GM21825 (cell line): Measurements from ENCODE around the gene SYTL5.

Source experiments
- ATAC-seq: cut with Tn5 transposase; IDR thresholded peaks from one replicate; pipeline ENCODE4 v1.9.1; 2021; ENCODE audit warnings: mild to moderate bottlenecking, moderate library complexity; ENCODE audit not compliant: unreplicated experiment

SYTL5 gene

GRCh38 chrX:38138157-38138891 lies 132.0 kb downstream of the SYTL5 start:
- ATAC-seq = no peak

- no peak for ATAC-seq
These were observed 132.5 kb downstream of the SYTL5 start for GRCh38 chrX:38138900-38139299.

GRCh38 chrX:38142610-38143009 lies 136.3 kb downstream of the SYTL5 start:
- no peak for ATAC-seq

GRCh38 chrX:38149016-38149415 lies 142.7 kb downstream of the SYTL5 start:
- ATAC-seq = no peak

- ATAC-seq = no peak
These were observed 144.6 kb downstream of the SYTL5 start for GRCh38 chrX:38150993-38151392.

- no peak for ATAC-seq
These were observed 145.1 kb downstream of the SYTL5 start for GRCh38 chrX:38151441-38151840.

GRCh38 chrX:38154340-38154739 lies 148.0 kb downstream of the SYTL5 start:
- no peak for ATAC-seq

- no peak for ATAC-seq
These were observed 148.5 kb downstream of the SYTL5 start for GRCh38 chrX:38154818-38155217.

GRCh38 chrX:38156838-38157237 lies 150.5 kb downstream of the SYTL5 start:
- no peak for ATAC-seq

GRCh38 chrX:38163193-38163592 lies 156.8 kb downstream of the SYTL5 start:
- ATAC-seq = no peak

GRCh38 chrX:38165023-38165422 lies 158.7 kb downstream of the SYTL5 start:
- ATAC-seq = no peak

- no peak for ATAC-seq
These were observed 160.2 kb downstream of the SYTL5 start for GRCh38 chrX:38166478-38167083.

- no peak for ATAC-seq
These were observed 164.2 kb downstream of the SYTL5 start for GRCh38 chrX:38170556-38170955.

GRCh38 chrX:38172596-38172995 lies 166.2 kb downstream of the SYTL5 start:
- ATAC-seq = no peak

GRCh38 chrX:38175139-38175538 lies 168.8 kb downstream of the SYTL5 start:
- no peak for ATAC-seq

- no peak for ATAC-seq
These were observed 172.0 kb downstream of the SYTL5 start for GRCh38 chrX:38178396-38178795.
